ENCODE results near the gene RFFL. TPM values are rescaled to one million over a fixed set of nuclear protein-coding genes. Genes with fewer than 3 reads are reported as not detected.

RFFL gene
- total RNA-seq, 3 donors from 2014 or later (not counting 1 experiment from before 2014, with no cell fraction given), result 50.0 to 86.6 (median 75.9) TPM

GRCh38 chr17:34961093-34961911, 102.2 kb downstream of the RFFL start, which contains the start of the genes CCT6B and ZNF830:
CCT6B (minus strand) TSS chr17:34961460; CDS start chr17:34961393, 67 bp downstream.
ZNF830 (plus strand) TSS chr17:34961540; CDS start chr17:34961567, 27 bp downstream.
- intact Hi-C loops (cut with micrococcal nuclease), result loop anchor here (1.0 kb wide), 2 partner anchors 19 to 128 kb away; partner anchors contain the start of gene LIG3

DNA sequence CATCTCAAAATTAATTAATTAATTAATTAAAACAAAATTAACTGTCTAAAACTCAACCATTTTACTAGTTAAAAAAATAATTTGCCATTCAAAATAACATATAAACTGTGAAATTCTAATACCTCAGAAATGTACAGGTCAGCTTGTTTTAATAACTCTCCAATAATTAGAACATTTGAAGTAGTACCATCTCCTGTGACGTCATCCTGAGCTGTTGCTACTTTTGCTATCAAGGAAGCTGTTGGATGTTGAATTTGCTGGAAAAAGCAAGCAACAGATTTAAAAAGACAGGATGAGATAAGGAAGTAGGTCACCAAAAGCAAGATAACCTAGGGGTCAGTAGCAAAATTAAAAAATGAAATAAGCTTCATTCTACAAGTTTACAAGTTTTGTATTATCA, 105.1 kb downstream of the RFFL start:
- DNase-seq (no peak), ATAC-seq (no peak)

More at GRCh38 chr17:34961093-34961911, 102.2 kb downstream of the RFFL start, which contains the start of the genes CCT6B and ZNF830:
- ATAC-seq (peak; percentile 92 to 94 (median 93)), DNase-seq (peak; percentile 89 to 97)
- Mint-ChIP-seq H3K9me3 (peaks cover 0 to 4% of the 10 kb centered on the region in 2 donors), H3K36me3 (peaks cover 21% of the 10 kb centered on the region), H3K27ac (peak within 1 kb of the TSS; percentile 99 to 100), H3K4me3 (peak within 1 kb of the TSS; percentile 100), H3K27me3 (ENCODE audit: low read depth in 2 of 2) (peaks cover 12 to 18% of the 10 kb centered on the region in 2 donors), H3K4me1 (peaks cover 28 to 32% of the 10 kb centered on the region in 2 donors)
- whole genome bisulfite sequencing (ENCODE audit: insufficient coverage), result under 1% methylated on average over 65 of the region's 65 CpGs
- Histone ChIP-seq H3K27me3 (ENCODE audit: control insufficient read depth, insufficient read depth, low read length) (no peaks in the 10 kb centered on the region), H3K9me3 (ENCODE audit: control insufficient read depth, insufficient read depth, low read length) (no peaks in the 10 kb centered on the region), H3K36me3 (ENCODE audit: control insufficient read depth, insufficient read depth, low read length) (peaks cover 18% of the 10 kb centered on the region), H3K4me1 (ENCODE audit: control insufficient read depth, insufficient read depth, low read length) (peaks cover 15% of the 10 kb centered on the region), H3K27ac (ENCODE audit: low read length) (peak within 1 kb of the TSS; percentile 97), H3K4me3 (ENCODE audit: low read length) (peak within 1 kb of the TSS; percentile 95)
- no peak for TF ChIP-seq CTCF (IDR thresholded peaks at IDR 0.05)

More for the DNA sequence above, 105.1 kb downstream of the RFFL start:
- H3K27me3 ChIP-seq (ENCODE audit: control insufficient read depth, insufficient read depth, low read length), result no peaks in the 10 kb centered on the region
- H3K36me3 ChIP-seq (ENCODE audit: control insufficient read depth, insufficient read depth, low read length), result peaks cover under 1% of the 10 kb centered on the region
- no peak overlapping the region for H3K4me3 ChIP-seq (ENCODE audit: low read length)
- Mint-ChIP-seq H3K27ac (no peak overlapping the region), H3K9me3 (peaks cover 0 to 4% of the 10 kb centered on the region in 2 donors), H3K36me3 (peaks cover 8% of the 10 kb centered on the region), H3K4me3 (peak overlapping the region; percentile 38), H3K4me1 (peaks cover 22 to 26% of the 10 kb centered on the region in 2 donors), H3K27me3 (ENCODE audit: low read depth in 2 of 2) (peaks cover 17 to 24% of the 10 kb centered on the region in 2 donors)
- TF ChIP-seq CTCF (IDR thresholded peaks at IDR 0.05), result no peak
- H3K4me1 ChIP-seq (ENCODE audit: control insufficient read depth, insufficient read depth, low read length), result peaks cover 15% of the 10 kb centered on the region
- no peak overlapping the region for H3K27ac ChIP-seq (ENCODE audit: low read length)
- 92% methylated on average over 1 of the region's 1 CpG for WGBS (ENCODE audit: insufficient coverage)
- no peaks in the 10 kb centered on the region for H3K9me3 ChIP-seq (ENCODE audit: control insufficient read depth, insufficient read depth, low read length)
- intact Hi-C loops (cut with micrococcal nuclease), result no loop called here

Other genes starting within 250 kb of the RFFL start
- 1 to 10 TPM; 4.1 to 4.7 (median 4.3) TPM for gene CCT6B, start 102.2 kb downstream of the RFFL start, total RNA-seq
- 10 to 100 TPM; 33.2 to 44.4 (median 34.3) TPM for gene ZNF830, start 102.2 kb downstream of the RFFL start, total RNA-seq
- gene LIG3, start 83.2 kb downstream of the RFFL start, total RNA-seq, result 10 to 100 TPM; 70.2 to 83.7 (median 72.0) TPM
- 10 to 100 TPM; 15.4 to 27.0 (median 22.7) TPM for gene RAD51D, start 56.2 kb upstream of the RFFL start, total RNA-seq
- gene FNDC8, start 57.9 kb upstream of the RFFL start, total RNA-seq, result not detected
- 1 to 10 TPM; 4.0 to 7.9 (median 6.1) TPM for gene NLE1, start 78.6 kb upstream of the RFFL start, total RNA-seq
- 1 to 10 TPM in 2 of 3 donors, under 1 TPM in 1; 0.78 to 1.4 (median 1.2) TPM for gene UNC45B, start 84.1 kb upstream of the RFFL start, total RNA-seq
- not detected for gene SLC35G3, start 130.7 kb upstream of the RFFL start, total RNA-seq
- gene SLFN5, start 179.4 kb upstream of the RFFL start, total RNA-seq, result 100 to 1,000 TPM; 118 to 164 (median 141) TPM

All from natural killer cell (primary cell).